Liver (tissue), 9 donors: ENCODE measurements around the gene SERINC5. TPM values are rescaled to one million over a fixed set of nuclear protein-coding genes. Genes with fewer than 3 reads are reported as not detected.
"Not testable (repeated sequence)": the region's sequence is repeated elsewhere in the genome, so short reads cannot be mapped to it uniquely, and the experiment has no call there.

Experiments used
- DNase-seq: peaks from one replicate; pipeline ENCODE4 v3.0.0-alpha.2; 2017; ENCODE audit warnings: low spot score
- H3K27ac ChIP-seq, 2 donors: one replicate each; pipeline ENCODE4 v1.7.0; 2013; ENCODE audit warnings: inconsistent platforms in 2 of 2, low read length in 2 of 2, control low read depth in 1 of 2, low read depth in 1 of 2, mild to moderate bottlenecking in 1 of 2
- H3K27me3 ChIP-seq, 4 donors: one replicate each; pipeline versions ENCODE4 v1.6.1 to v1.7.0; 2013; ENCODE audit warnings: low read length in 3 of 4, inconsistent platforms in 1 of 4, mild to moderate bottlenecking in 1 of 4, moderate library complexity in 1 of 4; ENCODE audit not compliant: control insufficient read depth in 4 of 4, insufficient read depth in 4 of 4
- H3K36me3 ChIP-seq, 4 donors: one replicate each; pipeline versions ENCODE4 v1.6.1 to v1.7.0; 2013; ENCODE audit warnings: low read length in 3 of 4, mild to moderate bottlenecking in 3 of 4, low read depth in 1 of 4, moderate library complexity in 1 of 4; ENCODE audit not compliant: control insufficient read depth in 4 of 4, insufficient read depth in 3 of 4
- H3K4me1 ChIP-seq, 4 donors: one replicate each; pipeline versions ENCODE4 v1.6.1 to v1.7.0; 2013; ENCODE audit warnings: low read length in 3 of 4, mild to moderate bottlenecking in 3 of 4, moderate library complexity in 1 of 4; ENCODE audit not compliant: control insufficient read depth in 4 of 4, insufficient read depth in 4 of 4
- H3K4me3 ChIP-seq, 3 donors: one replicate each; pipeline versions ENCODE4 v1.6.1 to v1.7.0; 2013; ENCODE audit warnings: low read length in 3 of 3, control low read depth in 1 of 3, low read depth in 1 of 3, mild to moderate bottlenecking in 1 of 3
- H3K9ac ChIP-seq, 2 donors: one replicate each; pipeline ENCODE4 v1.7.0; 2013; ENCODE audit warnings: low read length in 2 of 2, mild to moderate bottlenecking in 2 of 2, moderate library complexity in 2 of 2, control low read depth in 1 of 2, low read depth in 1 of 2
- H3K9me3 ChIP-seq, 4 donors: one replicate each; pipeline versions ENCODE4 v1.6.1 to v1.7.0; 2013; ENCODE audit warnings: low read length in 3 of 4; ENCODE audit not compliant: control insufficient read depth in 4 of 4
- CTCF ChIP-seq: fragments of 150-350 bp; IDR thresholded peaks from 2 replicates; pipeline ENCODE4 v1.5.1; 2017; ENCODE audit warnings: improper control_type of control experiment, low read depth, low read length; ENCODE audit not compliant: missing input control
- EGR1 ChIP-seq, 2 donors: IDR thresholded peaks; 2 replicates each; pipeline ENCODE4 v1.6.1; 2016 to 2018; ENCODE audit warnings: antibody characterized with exemption in 2 of 2, low read depth in 2 of 2
- FOXA1 ChIP-seq: IDR thresholded peaks from 2 replicates; pipeline ENCODE4 v1.6.1; 2016; ENCODE audit warnings: antibody characterized with exemption
- FOXA2 ChIP-seq: IDR thresholded peaks from 2 replicates; pipeline ENCODE4 v1.6.1; 2016; ENCODE audit warnings: antibody characterized with exemption
- GABPA ChIP-seq, 2 donors: IDR thresholded peaks in 1 of 2; conservative IDR thresholded peaks in 1 of 2; 2 replicates each; pipeline ENCODE4 v1.6.1; 2016; ENCODE audit warnings: antibody characterized with exemption in 2 of 2, mild to moderate bottlenecking in 1 of 2, moderate library complexity in 1 of 2
- HNF4G ChIP-seq: IDR thresholded peaks from 2 replicates; pipeline ENCODE4 v1.6.1; 2016; ENCODE audit warnings: antibody characterized with exemption
- JUND ChIP-seq, 2 donors: IDR thresholded peaks; 2 replicates each; pipeline ENCODE4 v1.6.1; 2016; ENCODE audit warnings: antibody characterized with exemption in 2 of 2
- NR2F2 ChIP-seq: IDR thresholded peaks from 2 replicates; pipeline ENCODE4 v1.6.1; 2016; ENCODE audit warnings: antibody characterized with exemption
- RAD21 ChIP-seq, 2 donors: IDR thresholded peaks; 2 replicates each; pipeline ENCODE4 v1.6.1; 2016; ENCODE audit warnings: antibody characterized with exemption in 2 of 2, mild to moderate bottlenecking in 2 of 2
- RXRA ChIP-seq, 2 donors: IDR thresholded peaks; 2 replicates each; pipeline ENCODE4 v1.6.1; 2017 to 2018; ENCODE audit warnings: antibody characterized with exemption in 2 of 2, mild to moderate bottlenecking in 1 of 2
- SP1 ChIP-seq: IDR thresholded peaks from 2 replicates; pipeline ENCODE4 v1.6.1; 2018; ENCODE audit warnings: antibody characterized with exemption, mild to moderate bottlenecking
- TAF1 ChIP-seq: conservative IDR thresholded peaks from 2 replicates; pipeline ENCODE4 v1.6.1; 2016; ENCODE audit warnings: antibody characterized with exemption, mild to moderate bottlenecking
- ZBTB33 ChIP-seq: IDR thresholded peaks from 2 replicates; pipeline ENCODE4 v1.6.1; 2016; ENCODE audit warnings: antibody characterized with exemption
- WGBS: extraction: QIAGEN DNeasy Blood & Tissue Kit; methylation state at CpG from one replicate; pipeline ENCODE4 v1.1.7; 2013; 5-methylcytosine and 5-hydroxymethylcytosine counted together
- polyA plus RNA-seq, 2 donors: library from polyadenylated mRNA; stranded (reverse) in 1 of 2; unstranded in 1 of 2; fragments of 200-250 nt in 1 of 2; fragments of >200 nt in 1 of 2; fragmentation: Nextera tagmentation in 1 of 2; extraction: Ambion mirVana in 1 of 2; gene quantifications; one replicate each; pipeline versions ENCODE4 v1.2.1 to v1.2.3, GENCODE V29; 2013 to 2015
- total RNA-seq, 2 donors: library from RNA; depleted of rRNA; stranded (reverse); fragments of >200 nt; gene quantifications; one replicate each; pipeline ENCODE4 v1.2.3, GENCODE V29; 2014
- donor health status: healthy.
- donor health status: healthy.
- donor health status: healthy.
- donor health status: healthy.
- donor health status: healthy.

SERINC5 gene
- total and polyA plus RNA-seq, 4 donors = 22.2 to 82.3 (median 32.0) TPM

GRCh38 chr5:80138486-80138885 is 117.4 kb downstream of the SERINC5 start:
- Histone ChIP-seq H3K27ac (no peak overlapping the region), H3K36me3 (peaks cover 7 to 23% (median 16%) of the 10 kb centered on the region in 4 donors), H3K27me3 (no peaks in the 10 kb centered on the region), H3K4me3 (no peak overlapping the region), H3K9me3 (no peaks in the 10 kb centered on the region), H3K9ac (no peak overlapping the region), H3K4me1 (no peaks in the 10 kb centered on the region)
- no peak for DNase-seq
- WGBS = 98% methylated on average over 6 of the region's 6 CpGs
- no peak for TF ChIP-seq CTCF
- no peak for TF ChIP-seq RAD21 (IDR thresholded peaks at IDR 0.05)
- TF ChIP-seq HNF4G = no peak
- no peak for TF ChIP-seq JUND (IDR thresholded peaks at IDR 0.05)
- no peak for TF ChIP-seq NR2F2
- no peak for TF ChIP-seq TAF1
- TF ChIP-seq FOXA1 = no peak
- TF ChIP-seq ZBTB33 = no peak
- TF ChIP-seq FOXA2 = no peak
- no peak for TF ChIP-seq EGR1 (IDR thresholded peaks at IDR 0.05; ENCODE audit: low read depth in 2 of 2)
- no peak for TF ChIP-seq RXRA (IDR thresholded peaks at IDR 0.05)
- no peak for TF ChIP-seq GABPA (IDR thresholded peaks at IDR 0.05 in 1 of 2, conservative IDR thresholded peaks at IDR 0.05 in 1 of 2)
- no peak for TF ChIP-seq SP1

GRCh38 chr5:80136798-80137197 is 119.0 kb downstream of the SERINC5 start:
- not testable (repeated sequence) for H3K9me3 ChIP-seq, H3K27ac ChIP-seq, H3K4me3 ChIP-seq, DNase-seq, H3K9ac ChIP-seq, H3K4me1 ChIP-seq, H3K27me3 ChIP-seq
- peaks cover 0 to 12% (median 5%) of the 10 kb centered on the region in 4 donors for H3K36me3 ChIP-seq
- WGBS = 92% methylated on average over 7 of the region's 7 CpGs

GRCh38 chr5:80134876-80135275 is 121.0 kb downstream of the SERINC5 start:
- H3K4me1 ChIP-seq = no peaks in the 10 kb centered on the region
- no peak for DNase-seq
- H3K27ac ChIP-seq = no peak overlapping the region
- H3K9me3 ChIP-seq = no peaks in the 10 kb centered on the region
- WGBS = 80% methylated on average over 3 of the region's 3 CpGs
- H3K27me3 ChIP-seq = no peaks in the 10 kb centered on the region
- TF ChIP-seq CTCF (no peak), SP1 (no peak)
- H3K4me3 ChIP-seq = no peak overlapping the region
- H3K9ac ChIP-seq = no peak overlapping the region
- H3K36me3 ChIP-seq = peaks cover 0 to 3% (median 1%) of the 10 kb centered on the region in 4 donors
